Activated CD8-positive, alpha-beta T cell treated with anti-CD3 and anti-CD28 coated beads for 36 hours (primary cell): ENCODE measurements around the gene SPANXD. TPM values are rescaled to one million over a fixed set of nuclear protein-coding genes. Genes with fewer than 3 reads are reported as not detected.

Experiments
- ATAC-seq: fragments of 200-7000 bp; cut with Tn5 transposase; one replicate; pipeline ENCODE4 v1.10.0; 2021; ENCODE audit warnings: mild to moderate bottlenecking, moderate library complexity
- CTCF ChIA-PET: fragments of 350-600 bp; sonication (Branson Sonifier 250); formaldehyde crosslinking; loops from one replicate; lab custom pipeline; 2021; ENCODE audit warnings: antibody characterized with exemption; lab: Charles Lee
- POLR2A ChIA-PET: fragments of 350-600 bp; sonication (Branson Sonifier 250); formaldehyde crosslinking; loops from one replicate; lab custom pipeline; 2021; ENCODE audit warnings: antibody characterized with exemption; lab: Charles Lee
- DNase-seq: peaks from one replicate; pipeline ENCODE4 v3.0.0-alpha.2; 2020
- H3K27ac Mint-ChIP-seq: one replicate; pipeline ENCODE4 v1.8.0; 2021; ENCODE audit warnings: mild to moderate bottlenecking, mixed read lengths
- H3K27me3 Mint-ChIP-seq: one replicate; pipeline ENCODE4 v1.8.0; 2021; ENCODE audit warnings: mixed read lengths
- H3K36me3 Mint-ChIP-seq: one replicate; pipeline ENCODE4 v1.8.0; 2021; ENCODE audit warnings: low read depth, mixed read lengths
- H3K4me1 Mint-ChIP-seq: one replicate; pipeline ENCODE4 v1.8.0; 2021; ENCODE audit warnings: low read depth, mixed read lengths
- H3K4me3 Mint-ChIP-seq: one replicate; pipeline ENCODE4 v1.8.0; 2021; ENCODE audit warnings: mild to moderate bottlenecking, moderate library complexity, mixed read lengths
- H3K9me3 Mint-ChIP-seq: one replicate; pipeline ENCODE4 v1.8.0; 2021; ENCODE audit warnings: mixed read lengths
- CTCF ChIP-seq: fragments of 200-600 bp; IDR thresholded peaks from one replicate; pipeline ENCODE4 v1.8.0; 2022; ENCODE audit warnings: antibody characterized with exemption, mild to moderate bottlenecking
- intact Hi-C: fragments of 100-400 bp; cut with micrococcal nuclease; formaldehyde crosslinking; loops from one replicate; pipeline ENCODE4 v1.10.0; 2022
- total RNA-seq, 2 experiments: library from RNA; stranded (reverse); gene quantifications; one replicate each; pipeline ENCODE4 v1.2.3, GENCODE V29; 2021

SPANXD gene
- total RNA-seq, 2 experiments from 2014 or later, result not detected

DNA sequence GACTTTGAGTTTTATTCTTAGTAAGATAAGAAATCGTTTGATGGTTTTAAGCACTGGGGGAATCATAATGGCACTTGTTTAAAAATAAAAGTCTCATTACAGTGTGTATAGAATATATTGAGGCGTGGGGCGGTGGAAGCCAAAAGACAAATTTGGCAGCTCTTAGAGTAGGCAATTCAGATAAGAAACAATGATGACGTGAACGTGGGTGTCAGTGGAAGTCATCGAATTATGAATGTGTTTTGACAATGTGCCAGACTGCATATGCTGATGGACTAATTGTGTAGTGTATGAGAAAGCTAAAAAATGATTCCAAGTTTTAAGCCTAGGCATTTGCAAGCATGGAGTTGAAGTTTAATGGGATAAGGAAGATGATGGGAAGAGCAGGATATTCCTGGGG, 35.8 kb downstream of the SPANXD start:
- POLR2A ChIA-PET, result interaction anchor here (0.6 kb wide), 1 partner anchor 10 kb away, joined by 3 read pairs; no protein-coding TSS in a partner anchor
- intact Hi-C loops, result no loop called here
- no peak for ATAC-seq
- DNase-seq, result no peak
- Mint-ChIP-seq H3K4me1 (no peaks in the 10 kb centered on the region), H3K27me3 (no peaks in the 10 kb centered on the region), H3K9me3 (no peaks in the 10 kb centered on the region), H3K27ac (no peak overlapping the region), H3K36me3 (no peaks in the 10 kb centered on the region), H3K4me3 (no peak overlapping the region)
- no peak for TF ChIP-seq CTCF
- CTCF ChIA-PET, result no interaction called here

GRCh38 chrX:141652286-141652685, 46.3 kb downstream of the SPANXD start:
- ChIA-PET CTCF (no interaction called here), POLR2A (interaction anchor here (0.6 kb wide), 1 partner anchor 10 kb away, joined by 3 read pairs; no protein-coding TSS in a partner anchor)
- intact Hi-C loops, result no loop called here
- H3K4me1 Mint-ChIP-seq, result no peaks in the 10 kb centered on the region
- H3K27me3 Mint-ChIP-seq, result no peaks in the 10 kb centered on the region
- no peak for TF ChIP-seq CTCF
- no peak for ATAC-seq
- no peak overlapping the region for H3K27ac Mint-ChIP-seq
- H3K9me3 Mint-ChIP-seq, result no peaks in the 10 kb centered on the region
- no peak overlapping the region for H3K4me3 Mint-ChIP-seq
- no peaks in the 10 kb centered on the region for H3K36me3 Mint-ChIP-seq
- DNase-seq, result no peak

Other genes starting within 250 kb of the SPANXD start
- gene SPANXA1, start 114.0 kb downstream of the SPANXD start, total RNA-seq, result not detected
- gene SPANXA2, start 109.0 kb downstream of the SPANXD start, total RNA-seq, result not detected
- not detected for gene MAGEC3, start 139.6 kb upstream of the SPANXD start, total RNA-seq
- not detected for gene MAGEC1, start 205.2 kb upstream of the SPANXD start, total RNA-seq